A549 (cell line): ENCODE results near the gene PUM1.

Source experiments
- CHD2 ChIP-seq: fragments of 150-350 bp; IDR thresholded peaks from 2 replicates; pipeline ENCODE4 v1.6.1; 2014; ENCODE audit warnings: low read length; ENCODE audit not compliant: partially characterized antibody
- MYC ChIP-seq: IDR thresholded peaks from 2 replicates; pipeline ENCODE4 v1.6.1; 2012; ENCODE audit warnings: mild to moderate bottlenecking, inconsistent platforms, low read length, improper control_type of control experiment, borderline replicate concordance
- POLR2A ChIP-seq: IDR thresholded peaks from 2 replicates; pipeline ENCODE4 v1.6.1; 2012; ENCODE audit warnings: mild to moderate bottlenecking, low read length
- RAD21 ChIP-seq, 2 experiments: fragments of >200 bp in 1 of 2; sonication (Bioruptor Twin) in 1 of 2; formaldehyde crosslinking in 1 of 2; IDR thresholded peaks in 1 of 2; conservative IDR thresholded peaks in 1 of 2; 2 replicates in 1 of 2; 3 replicates in 1 of 2; pipeline ENCODE4 v1.6.1; 2012 to 2018; ENCODE audit warnings: inconsistent platforms in 1 of 2
- RARB ChIP-seq: fragments of 250-450 bp; sonication (Bioruptor Pico); IDR thresholded peaks from 2 replicates; pipeline ENCODE4 v1.8.0; 2021; ENCODE audit warnings: mild to moderate bottlenecking, moderate library complexity
- SMC3 ChIP-seq: fragments of >200 bp; sonication (Bioruptor Twin); formaldehyde crosslinking; IDR thresholded peaks from 3 replicates; pipeline ENCODE4 v1.6.1; 2018; ENCODE audit warnings: inconsistent platforms
- SREBF2 ChIP-seq: fragments of 450-650 bp; IDR thresholded peaks from 2 replicates; pipeline ENCODE4 v1.6.1; 2014; ENCODE audit warnings: mild to moderate bottlenecking, moderate library complexity
- TF ChIP-seq, protein P1 (sequence below): fragments of >200 bp; sonication (Bioruptor Twin); formaldehyde crosslinking; IDR thresholded peaks from 3 replicates; pipeline ENCODE4 v1.5.1; 2016

GRCh38 chr1:31102501-31102950, 37.0 kb upstream of the PUM1 start:
- TF ChIP-seq CHD2 (no peak), RARB (CRISPR knock-in tag) (no peak), MYC (no peak), POLR2A (no peak), SMC3 (no peak), SREBF2 (no peak), RAD21 (conservative IDR thresholded peaks at IDR 0.05 in 1 of 2, IDR thresholded peaks at IDR 0.05 in 1 of 2) (no peak)
- TF ChIP-seq, protein P1, sequence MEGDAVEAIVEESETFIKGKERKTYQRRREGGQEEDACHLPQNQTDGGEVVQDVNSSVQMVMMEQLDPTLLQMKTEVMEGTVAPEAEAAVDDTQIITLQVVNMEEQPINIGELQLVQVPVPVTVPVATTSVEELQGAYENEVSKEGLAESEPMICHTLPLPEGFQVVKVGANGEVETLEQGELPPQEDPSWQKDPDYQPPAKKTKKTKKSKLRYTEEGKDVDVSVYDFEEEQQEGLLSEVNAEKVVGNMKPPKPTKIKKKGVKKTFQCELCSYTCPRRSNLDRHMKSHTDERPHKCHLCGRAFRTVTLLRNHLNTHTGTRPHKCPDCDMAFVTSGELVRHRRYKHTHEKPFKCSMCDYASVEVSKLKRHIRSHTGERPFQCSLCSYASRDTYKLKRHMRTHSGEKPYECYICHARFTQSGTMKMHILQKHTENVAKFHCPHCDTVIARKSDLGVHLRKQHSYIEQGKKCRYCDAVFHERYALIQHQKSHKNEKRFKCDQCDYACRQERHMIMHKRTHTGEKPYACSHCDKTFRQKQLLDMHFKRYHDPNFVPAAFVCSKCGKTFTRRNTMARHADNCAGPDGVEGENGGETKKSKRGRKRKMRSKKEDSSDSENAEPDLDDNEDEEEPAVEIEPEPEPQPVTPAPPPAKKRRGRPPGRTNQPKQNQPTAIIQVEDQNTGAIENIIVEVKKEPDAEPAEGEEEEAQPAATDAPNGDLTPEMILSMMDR, result no peak
